OCI-LY7 (cell line): ENCODE data around the gene DHX9. TPM values are rescaled to one million over a fixed set of nuclear protein-coding genes. Genes with fewer than 3 reads are reported as not detected.

Experiments used
- BruUV-seq: library from RNA; stranded (reverse); fragments of 400-500 nt; replicated peaks from 2 replicates; lab custom pipeline; 2021; lab: Mats Ljungman, UMichigan
- CTCF ChIA-PET: fragments of 300-600 bp; sonication (Branson Sonifier 250); formaldehyde crosslinking; loops from one replicate; lab custom pipeline; 2022; ENCODE audit warnings: antibody characterized with exemption; ENCODE audit not compliant: unreplicated experiment; lab: Charles Lee
- POLR2A ChIA-PET: fragments of 300-600 bp; sonication (Branson Sonifier 250); formaldehyde crosslinking; loops from one replicate; lab custom pipeline; 2022; ENCODE audit warnings: antibody characterized with exemption; lab: Charles Lee
- DNase-seq: peaks from one replicate; pipeline ENCODE4 v3.0.0-alpha.2; 2015; ENCODE audit warnings: low spot score
- H2AFZ ChIP-seq: fragments of 200-600 bp; sonication (generic), shearing (Covaris generic); 2 replicates; pipeline ENCODE4 v1.6.1; 2014; ENCODE audit warnings: mild to moderate bottlenecking, antibody characterized with exemption, low read length, moderate library complexity
- H3K27ac ChIP-seq: fragments of 200-600 bp; sonication (generic); 2 replicates; pipeline ENCODE4 v1.5.1; 2014; ENCODE audit warnings: mixed run types, low read depth, mild to moderate bottlenecking, moderate library complexity, low read length, inconsistent platforms; ENCODE audit not compliant: poor library complexity, severe bottlenecking
- H3K36me3 ChIP-seq: fragments of 200-600 bp; sonication (generic); 2 replicates; pipeline ENCODE4 v1.6.1; 2014; ENCODE audit warnings: mild to moderate bottlenecking, antibody characterized with exemption, low read length, moderate library complexity, mixed read lengths; ENCODE audit not compliant: insufficient read depth
- H3K4me1 ChIP-seq: fragments of 200-600 bp; sonication (generic); 2 replicates; pipeline ENCODE4 v1.5.1; 2014; ENCODE audit warnings: mild to moderate bottlenecking, low read length; ENCODE audit not compliant: insufficient read depth, poor library complexity, severe bottlenecking
- H3K4me2 ChIP-seq: fragments of 200-600 bp; sonication (generic); 2 replicates; pipeline ENCODE4 v1.6.1; 2014; ENCODE audit warnings: mild to moderate bottlenecking, low read length
- H3K4me3 ChIP-seq: fragments of 200-600 bp; sonication (generic); 2 replicates; pipeline ENCODE4 v1.5.1; 2014; ENCODE audit warnings: mild to moderate bottlenecking, low read depth, low read length; ENCODE audit not compliant: poor library complexity, severe bottlenecking
- H3K79me2 ChIP-seq: fragments of 200-600 bp; sonication (generic); 2 replicates; pipeline ENCODE4 v1.6.1; 2016; ENCODE audit warnings: low read depth, mild to moderate bottlenecking, low read length, moderate library complexity, mixed read lengths; ENCODE audit not compliant: insufficient read depth
- H3K9me2 ChIP-seq: fragments of 200-600 bp; sonication (generic); 2 replicates; pipeline ENCODE4 v1.6.1; 2016; ENCODE audit warnings: mild to moderate bottlenecking, low read length, mixed read lengths; ENCODE audit not compliant: insufficient read depth
- H3K9me3 ChIP-seq: fragments of 200-600 bp; sonication (generic); 2 replicates; pipeline ENCODE4 v1.6.1; 2014; ENCODE audit warnings: mild to moderate bottlenecking, mixed run types, low read length, mixed read lengths
- H4K20me1 ChIP-seq: fragments of 200-600 bp; sonication (generic); 2 replicates; pipeline ENCODE4 v1.6.1; 2014; ENCODE audit warnings: mild to moderate bottlenecking, antibody characterized with exemption, low read length, moderate library complexity, mixed read lengths; ENCODE audit not compliant: insufficient read depth
- EZH2phosphoT487 ChIP-seq: fragments of 200-600 bp; sonication (generic); IDR thresholded peaks from 2 replicates; pipeline ENCODE4 v1.6.1; 2018; ENCODE audit warnings: low read depth, borderline replicate concordance, mild to moderate bottlenecking, mixed run types, antibody characterized with exemption, low read length, moderate library complexity, mixed read lengths
- intact Hi-C: fragments of 100-400 bp; cut with micrococcal nuclease; formaldehyde crosslinking; loops from one replicate; pipeline ENCODE4 v1.10.0; 2022; ENCODE audit not compliant: unreplicated experiment
- total RNA-seq, 2 experiments: library from RNA; depleted of rRNA in 1 of 2; stranded (reverse); fragments of >200 nt in 1 of 2; shearing (Covaris generic) in 1 of 2; gene quantifications; 2 replicates each; pipeline ENCODE4 v1.2.3, GENCODE V29; 2014 to 2022
- TF ChIP-seq, protein P1 (sequence below): fragments of 200-600 bp; sonication (generic); conservative IDR thresholded peaks from 2 replicates; pipeline ENCODE4 v1.5.1; 2014; ENCODE audit warnings: mild to moderate bottlenecking, antibody characterized with exemption, low read length, moderate library complexity, mixed read lengths

DHX9 gene
- total RNA-seq, 2 experiments from 2014 or later = 217 to 271 TPM

DNA sequence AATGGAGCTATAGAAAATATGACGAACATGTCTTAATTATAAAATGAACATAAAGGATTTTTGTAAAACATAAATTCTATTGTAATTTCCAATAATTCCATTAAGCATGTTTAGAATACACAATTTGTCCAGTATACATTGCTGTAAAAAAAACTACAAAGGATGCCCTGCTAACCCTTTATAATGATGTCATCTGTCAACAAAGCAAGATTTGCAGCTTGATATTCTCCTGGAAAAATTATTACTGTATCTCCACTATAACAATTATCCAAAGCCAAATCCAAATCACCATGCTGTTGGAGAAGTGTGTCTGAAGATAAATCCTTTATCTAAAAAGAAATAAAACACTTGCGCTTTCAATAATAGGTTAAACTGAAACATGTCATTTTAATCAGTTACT is 66.2 kb downstream of the DHX9 start:
- Histone ChIP-seq H3K36me3 (no peaks in the 10 kb centered on the region), H3K9me3 (no peaks in the 10 kb centered on the region), H3K4me1 (no peaks in the 10 kb centered on the region), H3K4me2 (no peak overlapping the region), H4K20me1 (no peaks in the 10 kb centered on the region), H3K27ac (no peak overlapping the region), H3K79me2 (no peaks in the 10 kb centered on the region), H3K9me2 (no peaks in the 10 kb centered on the region), H2AFZ (no peak overlapping the region), H3K4me3 (no peak overlapping the region)
- no peak for DNase-seq
- no TSS peak for BruUV-seq
- TF ChIP-seq, protein P1, sequence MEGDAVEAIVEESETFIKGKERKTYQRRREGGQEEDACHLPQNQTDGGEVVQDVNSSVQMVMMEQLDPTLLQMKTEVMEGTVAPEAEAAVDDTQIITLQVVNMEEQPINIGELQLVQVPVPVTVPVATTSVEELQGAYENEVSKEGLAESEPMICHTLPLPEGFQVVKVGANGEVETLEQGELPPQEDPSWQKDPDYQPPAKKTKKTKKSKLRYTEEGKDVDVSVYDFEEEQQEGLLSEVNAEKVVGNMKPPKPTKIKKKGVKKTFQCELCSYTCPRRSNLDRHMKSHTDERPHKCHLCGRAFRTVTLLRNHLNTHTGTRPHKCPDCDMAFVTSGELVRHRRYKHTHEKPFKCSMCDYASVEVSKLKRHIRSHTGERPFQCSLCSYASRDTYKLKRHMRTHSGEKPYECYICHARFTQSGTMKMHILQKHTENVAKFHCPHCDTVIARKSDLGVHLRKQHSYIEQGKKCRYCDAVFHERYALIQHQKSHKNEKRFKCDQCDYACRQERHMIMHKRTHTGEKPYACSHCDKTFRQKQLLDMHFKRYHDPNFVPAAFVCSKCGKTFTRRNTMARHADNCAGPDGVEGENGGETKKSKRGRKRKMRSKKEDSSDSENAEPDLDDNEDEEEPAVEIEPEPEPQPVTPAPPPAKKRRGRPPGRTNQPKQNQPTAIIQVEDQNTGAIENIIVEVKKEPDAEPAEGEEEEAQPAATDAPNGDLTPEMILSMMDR = no peak
- ChIA-PET POLR2A (interaction anchor here (0.6 to 1.8 kb wide), 5 partner anchors 11 to 98 kb away, joined by 4 to 5 read pairs (median 4); no protein-coding TSS in a partner anchor), CTCF (no interaction called here)
- intact Hi-C loops = no loop called here

DNA sequence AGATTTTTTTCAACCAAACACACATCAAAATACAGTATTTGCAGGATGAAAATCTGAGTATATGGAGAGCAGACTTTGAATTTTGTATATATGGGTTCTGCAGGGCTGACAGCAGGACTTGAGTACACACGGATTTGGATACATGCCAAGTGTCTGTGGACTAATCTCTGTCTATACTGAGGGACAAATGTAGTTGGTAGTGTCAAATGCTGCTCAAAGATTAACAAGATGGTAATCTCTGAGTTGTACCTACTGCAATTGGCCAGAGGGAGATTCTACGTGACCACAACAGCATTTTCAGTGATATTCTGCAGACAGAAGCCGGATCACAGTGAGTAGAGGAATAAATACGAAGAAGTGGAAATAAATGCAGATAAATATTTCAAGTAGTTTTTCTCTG is 70.4 kb downstream of the DHX9 start:
- no TSS peak for BruUV-seq
- Histone ChIP-seq H3K9me3 (0 out of 2 replicates have a peak, but pooled peaks cover 4% of the 10 kb centered on the region), H3K4me1 (no peaks in the 10 kb centered on the region), H2AFZ (no peak overlapping the region), H3K27ac (no peak overlapping the region), H3K4me3 (no peak overlapping the region), H3K79me2 (no peaks in the 10 kb centered on the region), H4K20me1 (no peaks in the 10 kb centered on the region), H3K9me2 (no peaks in the 10 kb centered on the region), H3K4me2 (no peak overlapping the region), H3K36me3 (no peaks in the 10 kb centered on the region)
- POLR2A ChIA-PET = no interaction called here
- DNase-seq = no peak
- CTCF ChIA-PET = no interaction called here
- TF ChIP-seq EZH2phosphoT487 = no peak
- intact Hi-C loops = no loop called here

DNA sequence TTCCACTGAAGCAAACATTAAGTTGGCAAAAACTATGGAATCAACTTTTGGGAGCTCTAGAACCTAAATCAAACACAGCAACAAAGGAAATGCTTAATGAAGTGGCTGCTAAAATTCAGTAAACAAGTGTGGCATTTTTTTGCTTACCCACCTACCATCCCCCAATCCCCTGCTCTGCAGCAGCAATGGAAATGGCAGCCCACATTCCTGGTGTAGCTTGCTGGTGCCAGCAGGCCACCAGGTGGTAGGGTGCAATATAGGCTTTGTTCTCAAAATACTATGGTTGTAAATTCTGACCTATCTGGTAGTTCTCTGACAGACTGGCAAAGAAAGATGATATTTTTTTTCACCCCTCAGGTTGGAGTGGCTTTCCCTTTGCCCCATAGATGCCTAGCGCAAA is 71.0 kb downstream of the DHX9 start:
- ChIA-PET POLR2A (no interaction called here), CTCF (no interaction called here)
- TF ChIP-seq EZH2phosphoT487 = no peak
- TF ChIP-seq, protein P1 = peak; percentile 29; the same call in 1 of the 2 replicates
- H3K4me3 ChIP-seq = no peak overlapping the region
- H3K9me2 ChIP-seq = no peaks in the 10 kb centered on the region
- no peak overlapping the region for H3K4me2 ChIP-seq
- no peaks in the 10 kb centered on the region for H4K20me1 ChIP-seq
- no peaks in the 10 kb centered on the region for H3K4me1 ChIP-seq
- intact Hi-C loops = loop anchor here (10.0 kb wide), 1 partner anchor 305 kb away; the partner anchor contains the start of gene RGS16
- H3K79me2 ChIP-seq = no peaks in the 10 kb centered on the region
- H3K27ac ChIP-seq = no peak overlapping the region
- BruUV-seq = no TSS peak
- no peak for DNase-seq
- 0 out of 2 replicates have a peak, but pooled peaks cover 4% of the 10 kb centered on the region for H3K9me3 ChIP-seq
- no peak overlapping the region for H2AFZ ChIP-seq
- no peaks in the 10 kb centered on the region for H3K36me3 ChIP-seq
